GM21390 (cell line): Measurements from ENCODE around the gene DPP6.

Experiments used
- ATAC-seq: cut with Tn5 transposase; IDR thresholded peaks from one replicate; pipeline ENCODE4 v1.9.1; 2021; ENCODE audit not compliant: unreplicated experiment

DPP6 gene

DNA sequence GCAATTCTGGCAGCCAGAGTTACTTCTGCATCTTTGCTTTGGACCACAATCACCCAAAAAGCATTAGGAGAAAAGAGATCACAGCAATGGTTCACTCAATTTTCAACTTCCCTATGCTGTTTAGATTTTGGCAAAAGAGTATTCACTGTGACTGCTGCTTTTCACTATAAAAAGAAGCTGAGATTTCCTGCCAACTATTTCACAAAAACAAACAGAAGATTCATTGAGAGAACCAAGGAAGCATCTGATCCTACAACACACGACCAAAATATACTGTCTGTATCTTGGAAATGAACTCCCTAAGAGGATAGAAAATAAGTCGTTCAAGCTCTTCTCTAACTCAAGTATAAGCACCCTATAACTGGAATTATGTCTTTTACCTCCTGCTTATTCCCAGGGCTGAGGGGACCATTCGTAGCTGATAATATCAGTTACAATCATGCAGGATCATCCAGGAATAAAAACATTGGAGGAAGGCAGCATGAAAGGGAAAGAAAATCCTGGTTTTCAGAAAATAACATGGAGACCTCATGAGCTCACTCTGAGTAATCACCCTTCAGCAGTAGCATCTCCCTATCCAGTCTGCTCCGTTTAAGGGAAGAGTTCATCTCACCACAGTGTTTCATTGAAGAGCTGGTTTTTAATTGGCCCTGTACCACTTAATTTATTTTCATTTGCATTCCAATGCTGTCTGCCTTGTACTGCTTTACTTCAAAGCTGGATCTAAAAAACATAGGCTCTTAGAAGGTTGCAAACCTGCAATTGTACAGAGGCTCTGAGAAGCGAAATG, 694.6 kb downstream of the DPP6 start:
- no peak for ATAC-seq

DNA sequence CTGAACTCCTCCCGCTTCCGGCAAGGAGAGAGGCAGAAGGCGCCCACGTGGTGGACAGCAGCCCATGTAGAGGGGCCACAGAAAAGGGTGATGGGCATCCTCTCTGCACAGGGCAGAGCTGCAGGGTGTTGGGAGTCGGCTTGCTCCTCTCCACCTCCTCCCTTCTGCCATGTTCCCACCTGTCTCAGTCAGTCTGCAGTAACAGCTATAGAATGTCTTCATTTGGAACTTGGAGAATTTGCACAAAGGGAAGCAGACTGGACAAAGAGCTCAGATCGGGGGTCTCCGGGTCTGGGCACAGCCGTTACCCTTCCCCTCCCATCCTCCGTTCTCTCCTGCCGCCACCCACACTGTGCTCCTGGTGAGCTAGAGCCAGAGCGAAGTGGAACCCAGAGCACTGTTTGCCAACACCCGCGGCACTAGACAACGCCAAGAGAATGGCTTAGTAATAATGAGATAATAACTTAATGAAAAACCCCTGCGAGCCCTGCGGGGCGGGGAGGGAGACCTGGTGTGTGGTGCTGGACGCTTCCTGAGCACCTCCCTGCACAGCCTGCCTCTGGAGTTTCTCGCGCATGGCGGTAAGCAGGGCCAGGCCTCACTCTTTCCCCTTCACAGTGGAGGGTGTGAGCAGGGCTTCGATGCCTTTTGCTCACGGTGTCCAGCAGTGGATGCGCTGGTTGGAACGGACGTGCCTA, 696.0 kb downstream of the DPP6 start:
- no peak for ATAC-seq

DNA sequence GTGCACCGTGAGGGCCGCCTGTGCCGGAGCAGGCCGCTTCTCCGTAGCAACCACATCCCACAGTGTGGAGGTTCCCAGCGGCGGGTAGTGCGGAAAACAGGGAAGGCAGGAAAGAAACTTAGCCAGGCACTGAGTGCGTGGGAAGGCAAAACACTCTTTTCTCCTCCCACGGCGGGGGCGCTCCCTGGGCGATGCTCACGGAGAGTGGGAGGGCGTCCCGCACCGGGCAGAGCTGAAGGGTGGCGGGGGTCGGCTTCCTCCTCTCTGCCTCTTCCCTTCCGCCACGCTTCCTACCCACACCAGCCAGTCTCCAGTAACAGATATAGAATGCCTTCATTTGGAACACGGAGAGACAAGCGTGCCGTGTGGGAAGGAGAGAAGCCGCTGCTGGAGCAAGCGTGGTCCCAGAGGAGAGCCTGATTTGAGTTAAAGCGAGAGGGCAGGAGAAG, 698.2 kb downstream of the DPP6 start:
- no peak for ATAC-seq

DNA sequence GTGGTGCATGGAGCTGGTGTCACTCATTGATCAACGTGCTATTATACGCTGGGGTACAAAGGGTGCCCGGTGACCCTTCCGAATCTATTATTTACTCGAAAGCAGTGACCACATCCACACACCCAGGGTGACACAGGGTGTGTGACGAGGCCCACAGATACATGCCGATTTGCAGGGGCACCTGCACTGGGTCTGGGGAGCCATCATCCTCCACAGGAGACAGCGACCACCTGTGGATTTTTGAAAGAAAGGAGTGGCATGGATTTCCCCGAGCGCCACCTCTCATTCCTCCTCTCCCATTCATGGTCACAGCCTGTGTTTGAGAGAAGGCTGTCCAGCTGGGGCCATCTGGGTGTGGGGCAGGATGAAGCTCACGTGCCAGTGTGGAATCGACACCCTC, 701.0 kb downstream of the DPP6 start:
- no peak for ATAC-seq

DNA sequence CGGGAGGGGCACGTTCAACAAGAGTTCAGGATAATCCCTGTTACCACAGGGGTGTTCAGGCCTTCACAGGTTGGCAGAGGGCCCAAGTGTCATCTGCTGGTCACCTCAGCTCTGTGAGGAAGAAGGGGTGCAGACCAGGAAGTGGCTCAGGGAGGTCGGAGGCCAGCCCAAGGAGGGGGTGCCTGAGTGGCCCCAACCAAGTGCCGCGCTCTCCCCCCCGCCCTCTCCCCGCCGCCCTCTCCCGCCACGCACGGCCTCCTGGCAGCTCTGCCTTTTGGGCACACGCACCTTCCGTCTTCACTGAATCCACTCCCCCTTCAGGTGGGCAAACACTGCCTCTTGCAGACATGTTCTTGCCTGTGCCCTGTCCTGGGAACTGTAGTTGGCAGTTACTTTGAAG, 705.6 kb downstream of the DPP6 start:
- ATAC-seq = no peak

DNA sequence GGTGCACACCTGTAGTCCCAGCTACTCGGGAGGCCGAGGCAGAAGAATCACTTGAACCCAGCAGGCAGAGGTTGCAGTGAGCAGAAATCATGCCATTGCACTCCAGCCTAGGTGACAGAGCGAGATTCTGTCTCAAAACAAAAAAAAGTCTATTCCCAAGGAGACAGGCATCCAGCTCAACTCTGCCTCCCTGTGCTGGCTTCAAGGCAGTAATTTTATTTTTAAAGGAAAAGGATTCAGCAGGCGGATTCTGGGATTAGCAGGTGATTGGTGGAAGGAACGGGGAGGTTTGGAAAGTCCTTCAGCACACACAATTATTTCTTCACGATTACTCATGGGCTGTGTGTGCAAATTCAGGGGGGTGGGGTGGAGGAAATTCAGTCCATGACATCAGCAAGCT, 707.8 kb downstream of the DPP6 start:
- no peak for ATAC-seq

DNA sequence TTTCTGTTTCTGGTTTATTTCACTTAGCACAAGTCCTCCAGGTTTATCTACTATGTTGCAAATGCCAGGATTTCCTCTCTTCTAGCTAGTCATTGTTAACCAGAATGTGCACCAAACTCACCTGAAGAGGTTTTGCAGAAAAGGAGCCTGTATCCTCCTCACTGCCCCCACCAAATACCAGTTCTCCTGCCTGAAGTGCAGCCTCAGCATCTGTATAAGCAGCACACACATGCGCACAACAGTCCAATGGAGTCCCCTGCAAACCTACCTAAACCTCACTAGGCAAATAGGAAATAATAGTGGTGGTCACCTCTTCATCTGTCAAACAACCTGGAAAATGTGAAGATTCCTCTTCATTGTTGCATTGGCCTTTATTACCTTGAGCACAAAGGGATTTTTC, 712.9 kb downstream of the DPP6 start:
- no peak for ATAC-seq

GRCh38 chr7:154767142-154767541, 714.9 kb downstream of the DPP6 start:
- ATAC-seq = no peak

GRCh38 chr7:154767821-154768415, 715.7 kb downstream of the DPP6 start:
- ATAC-seq = no peak

- no peak for ATAC-seq
Observed at GRCh38 chr7:154769001-154769400, 716.8 kb downstream of the DPP6 start.

DNA sequence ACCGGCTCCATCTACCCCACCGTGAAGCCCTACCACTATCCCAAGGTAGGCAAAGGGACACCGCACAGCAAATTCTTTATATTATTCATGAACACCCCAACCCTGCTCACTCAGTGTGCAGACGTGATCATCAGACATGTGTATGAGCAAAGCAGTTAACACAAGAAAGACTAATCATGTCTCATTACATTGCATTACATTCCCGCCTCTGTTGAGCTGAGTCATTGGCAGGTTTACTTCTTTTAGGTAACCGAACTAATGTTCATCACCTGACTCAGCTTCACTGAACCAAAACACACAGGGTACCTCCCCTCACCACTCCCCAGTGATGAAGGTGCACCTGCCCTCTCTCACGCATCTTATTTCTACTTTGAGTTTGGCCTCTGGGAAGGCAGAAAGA, 717.3 kb downstream of the DPP6 start:
- no peak for ATAC-seq

GRCh38 chr7:154770361-154770760, 718.2 kb downstream of the DPP6 start:
- ATAC-seq = no peak

DNA sequence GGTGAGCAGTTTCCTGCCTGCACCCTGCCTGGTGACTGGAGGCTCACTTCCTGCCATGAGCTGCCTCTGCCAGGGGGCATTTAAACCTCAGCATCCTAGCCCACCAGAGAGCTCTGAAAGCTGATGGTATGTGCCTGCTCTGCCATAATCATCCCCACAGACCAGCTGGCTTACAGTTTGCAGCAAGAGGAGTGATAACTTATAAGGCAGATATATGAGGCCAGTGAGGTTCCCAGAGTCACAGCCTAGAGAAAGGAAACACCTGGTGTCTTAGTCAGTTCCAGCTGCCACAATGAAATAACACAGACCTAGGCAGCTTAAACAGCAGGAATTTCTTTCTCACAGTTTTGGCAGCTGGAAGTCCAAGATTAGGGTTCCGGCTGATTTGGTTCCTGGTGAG, 718.8 kb downstream of the DPP6 start:
- no peak for ATAC-seq

DNA sequence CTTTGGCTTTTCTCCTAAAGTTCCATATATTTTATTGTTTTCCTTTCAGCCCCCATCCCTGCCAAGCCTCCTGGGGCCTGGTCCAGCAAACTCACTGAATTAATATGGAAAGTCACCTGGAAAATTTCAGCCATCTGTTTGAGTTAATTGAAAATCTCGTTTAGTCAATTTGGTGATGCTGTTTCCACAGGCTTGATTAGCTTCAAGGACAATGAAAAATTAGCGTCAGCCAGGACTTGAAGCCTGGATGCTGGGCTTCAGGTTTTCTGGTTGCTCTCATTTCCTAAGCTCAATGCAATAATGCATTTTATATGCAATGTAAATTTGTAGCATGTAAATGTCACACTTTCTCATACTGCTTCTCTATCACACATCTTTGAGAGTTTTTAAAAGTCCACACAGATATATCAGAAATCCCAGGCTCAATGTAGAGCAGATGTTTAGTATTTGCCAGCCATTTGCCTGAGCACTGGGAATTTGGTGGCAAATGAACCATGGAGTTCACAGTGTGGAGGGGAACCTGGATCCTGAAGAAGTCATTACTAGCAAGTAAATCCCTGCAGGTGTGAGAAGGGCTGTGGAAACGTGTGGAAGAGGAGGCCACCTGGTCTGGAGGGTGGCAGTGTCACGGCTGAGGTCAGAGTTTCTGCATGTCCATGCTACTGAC, 722.2 kb downstream of the DPP6 start:
- ATAC-seq = no peak

GRCh38 chr7:154775681-154776080, 723.5 kb downstream of the DPP6 start:
- no peak for ATAC-seq

DNA sequence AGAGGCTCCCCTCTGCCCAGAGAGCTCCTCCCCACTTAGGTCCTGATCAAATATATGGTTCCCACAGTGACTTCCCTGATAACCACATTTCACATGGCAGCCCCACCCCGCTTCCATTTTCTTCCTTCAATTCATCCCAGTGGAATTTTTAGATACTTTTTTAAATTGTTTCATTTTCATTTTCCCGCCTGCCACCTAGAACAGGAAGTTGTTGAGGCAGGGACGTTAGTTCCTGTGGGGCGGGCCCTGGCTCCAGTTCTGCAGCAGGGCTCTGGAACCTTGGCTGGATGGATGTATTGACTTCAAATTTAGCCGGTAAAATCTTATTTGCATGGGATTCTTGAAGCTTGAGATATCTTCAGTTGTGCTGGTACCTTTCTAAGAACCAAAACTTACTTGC, 724.2 kb downstream of the DPP6 start:
- ATAC-seq = no peak

DNA sequence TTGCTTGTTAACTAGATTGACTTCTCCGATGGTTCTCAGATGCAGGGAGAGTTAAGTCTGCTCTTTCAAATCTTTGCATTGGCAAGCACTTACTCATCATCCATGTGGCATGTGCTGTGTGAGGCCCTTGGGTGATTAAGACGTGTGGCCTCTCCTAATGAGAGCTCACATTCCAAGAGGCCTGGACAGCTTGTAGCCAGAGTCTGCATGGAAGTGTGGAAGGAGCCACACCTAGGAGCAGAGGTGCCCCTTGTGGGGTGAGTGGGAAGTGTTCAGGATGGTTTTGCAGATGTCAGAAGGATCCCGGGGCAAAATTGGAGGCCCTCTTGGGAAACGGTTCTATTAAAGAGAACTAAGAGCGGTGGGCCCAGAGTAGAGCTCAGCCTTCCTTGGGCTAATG, 724.8 kb downstream of the DPP6 start:
- ATAC-seq = no peak

- no peak for ATAC-seq
Observed at GRCh38 chr7:154777489-154777888, 725.3 kb downstream of the DPP6 start.

DNA sequence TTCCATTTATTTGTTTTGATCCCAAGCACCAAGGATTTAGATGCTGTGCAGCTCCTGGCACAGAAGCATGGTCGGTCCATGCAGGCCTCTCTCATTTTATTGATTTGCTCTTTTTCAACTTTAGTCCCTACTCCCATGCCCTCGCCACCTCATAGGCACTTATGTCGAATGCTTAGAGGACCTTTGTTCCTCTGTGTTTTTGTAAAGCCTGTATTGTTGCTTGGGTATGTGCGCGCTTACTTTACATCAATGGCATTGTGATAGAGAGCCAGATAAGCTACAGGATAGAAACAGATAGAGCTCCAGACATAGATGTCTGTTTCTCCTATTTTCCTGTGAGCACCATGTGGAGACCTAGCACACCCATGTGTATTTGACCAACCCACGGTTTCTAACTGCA, 725.7 kb downstream of the DPP6 start:
- ATAC-seq = no peak

- no peak for ATAC-seq
Observed at GRCh38 chr7:154781369-154782303, 729.4 kb downstream of the DPP6 start.
